Measurements from ENCODE around the gene AAMDC.
"Not testable (repeated sequence)": the region's sequence is repeated elsewhere in the genome, so short reads cannot be mapped to it uniquely, and the experiment has no call there.

The AAMDC gene

GRCh38 chr11:77833302-77833701, 12.4 kb downstream of the AAMDC start:
- in situ Hi-C loops (cut with HindIII; ENCODE audit: low sequenced_read_pairs): no loop called here
- no peak for TF ChIP-seq CTCF (IDR thresholded peaks at IDR 0.05; ENCODE audit: low read depth, low read length, missing control alignments)
- no peak overlapping the region for H3K4me3 ChIP-seq (ENCODE audit: low read depth, low read length)
- no peak for DNase-seq (ENCODE audit: low read depth)

GRCh38 chr11:77842441-77843121, 21.6 kb downstream of the AAMDC start:
- H3K4me3 ChIP-seq (ENCODE audit: low read depth, low read length): no peak overlapping the region
- in situ Hi-C loops (cut with HindIII; ENCODE audit: low sequenced_read_pairs): no loop called here
- no peak for DNase-seq (ENCODE audit: low read depth)
- no peak for TF ChIP-seq CTCF (IDR thresholded peaks at IDR 0.05; ENCODE audit: low read depth, low read length, missing control alignments)

GRCh38 chr11:77843700-77844099, 22.8 kb downstream of the AAMDC start:
- DNase-seq (ENCODE audit: low read depth); in situ Hi-C loops (cut with HindIII; ENCODE audit: low sequenced_read_pairs); H3K4me3 ChIP-seq (ENCODE audit: low read depth, low read length): not testable (repeated sequence)

- TF ChIP-seq CTCF (IDR thresholded peaks at IDR 0.05; ENCODE audit: low read depth, low read length, missing control alignments): no peak
- no peak overlapping the region for H3K4me3 ChIP-seq (ENCODE audit: low read depth, low read length)
- DNase-seq (ENCODE audit: low read depth): no peak
- in situ Hi-C loops (cut with HindIII; ENCODE audit: low sequenced_read_pairs): no loop called here
Measured at GRCh38 chr11:77851503-77851902, 30.6 kb downstream of the AAMDC start.

- in situ Hi-C loops (cut with HindIII; ENCODE audit: low sequenced_read_pairs): no loop called here
- no peak for TF ChIP-seq CTCF (IDR thresholded peaks at IDR 0.05; ENCODE audit: low read depth, low read length, missing control alignments)
- no peak for DNase-seq (ENCODE audit: low read depth)
- no peak overlapping the region for H3K4me3 ChIP-seq (ENCODE audit: low read depth, low read length)
Measured at GRCh38 chr11:77854838-77855237, 33.9 kb downstream of the AAMDC start.

- in situ Hi-C loops (cut with HindIII; ENCODE audit: low sequenced_read_pairs): not testable (repeated sequence)
Measured at GRCh38 chr11:77857906-77858457, 37.0 kb downstream of the AAMDC start.

GRCh38 chr11:77861444-77861843, 40.5 kb downstream of the AAMDC start:
- in situ Hi-C loops (cut with HindIII; ENCODE audit: low sequenced_read_pairs); H3K4me3 ChIP-seq (ENCODE audit: low read depth, low read length); DNase-seq (ENCODE audit: low read depth): not testable (repeated sequence)

More at GRCh38 chr11:77857906-77858457, 37.0 kb downstream of the AAMDC start:
- not testable (repeated sequence) for H3K4me3 ChIP-seq (ENCODE audit: low read depth, low read length); DNase-seq (ENCODE audit: low read depth)

GRCh38 chr11:77865805-77866204, 44.9 kb downstream of the AAMDC start:
- in situ Hi-C loops (cut with HindIII; ENCODE audit: low sequenced_read_pairs): no loop called here
- no peak for DNase-seq (ENCODE audit: low read depth)
- H3K4me3 ChIP-seq (ENCODE audit: low read depth, low read length): no peak overlapping the region
- TF ChIP-seq CTCF (IDR thresholded peaks at IDR 0.05; ENCODE audit: low read depth, low read length, missing control alignments): no peak

All from astrocyte of the cerebellum (primary cell).